SK-N-SH (cell line): ENCODE measurements around the gene YBX2.

Source experiments
- EP300 ChIP-seq, 2 experiments: IDR thresholded peaks; 2 replicates each; pipeline versions ENCODE4 v1.4.0 to v1.6.1; 2012; ENCODE audit warnings: borderline replicate concordance in 1 of 2, low read depth in 1 of 2, low read length in 1 of 2
- NFIC ChIP-seq: IDR thresholded peaks from 2 replicates; pipeline ENCODE4 v1.4.0; 2012; ENCODE audit warnings: borderline replicate concordance
- RAD21 ChIP-seq: IDR thresholded peaks from 2 replicates; pipeline ENCODE4 v1.6.1; 2012; ENCODE audit warnings: mild to moderate bottlenecking, low read length
- RFX5 ChIP-seq: IDR thresholded peaks from 2 replicates; pipeline ENCODE4 v1.6.1; 2012; ENCODE audit warnings: mild to moderate bottlenecking, improper control_type of control experiment, low read length
- SMC3 ChIP-seq: IDR thresholded peaks from 2 replicates; pipeline ENCODE4 v1.6.1; 2012; ENCODE audit warnings: low read depth, low read length, improper control_type of control experiment
- TAF1 ChIP-seq: IDR thresholded peaks from 2 replicates; pipeline ENCODE4 v1.6.1; 2012; ENCODE audit warnings: low read depth, mild to moderate bottlenecking, low read length, moderate library complexity, borderline replicate concordance
- YY1 ChIP-seq: IDR thresholded peaks from 2 replicates; pipeline ENCODE4 v1.4.0; 2012; ENCODE audit warnings: low read depth, mild to moderate bottlenecking
- TF ChIP-seq, protein P1 (sequence below): fragments of 200-600 bp; sonication (generic); IDR thresholded peaks from 2 replicates; pipeline ENCODE4 v1.6.1; 2017; ENCODE audit warnings: antibody characterized with exemption, mild to moderate bottlenecking, moderate library complexity
- TF ChIP-seq, protein P2 (sequence below): IDR thresholded peaks from 2 replicates; pipeline ENCODE4 v1.6.1; 2012; ENCODE audit warnings: mild to moderate bottlenecking, low read depth, low read length, moderate library complexity

DNA sequence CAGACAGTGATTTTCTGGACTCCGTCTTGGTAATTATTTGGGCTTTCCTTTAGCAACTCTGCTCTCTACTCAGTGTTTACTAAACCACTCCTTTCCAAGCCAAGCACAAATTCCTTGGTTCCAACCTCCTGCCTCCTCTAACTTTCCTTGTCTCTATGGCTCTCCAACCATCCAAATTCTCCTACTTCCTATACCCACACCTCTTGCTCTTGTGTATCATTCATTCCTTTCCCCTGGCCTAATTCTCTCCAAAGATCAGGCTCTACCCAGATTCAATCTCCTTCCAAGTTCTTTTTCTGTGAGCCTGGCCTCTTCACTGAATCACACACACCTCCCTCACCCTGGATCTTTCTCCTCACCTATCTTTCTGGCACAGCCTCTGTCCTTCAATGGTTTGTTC is 33.6 kb upstream of the YBX2 start:
- TF ChIP-seq EP300 (IDR thresholded peaks at IDR 0.05; ENCODE audit: borderline replicate concordance in 1 of 2, low read depth in 1 of 2, low read length in 1 of 2), result no peak
- TF ChIP-seq RAD21, result no peak
- TF ChIP-seq, protein P1, sequence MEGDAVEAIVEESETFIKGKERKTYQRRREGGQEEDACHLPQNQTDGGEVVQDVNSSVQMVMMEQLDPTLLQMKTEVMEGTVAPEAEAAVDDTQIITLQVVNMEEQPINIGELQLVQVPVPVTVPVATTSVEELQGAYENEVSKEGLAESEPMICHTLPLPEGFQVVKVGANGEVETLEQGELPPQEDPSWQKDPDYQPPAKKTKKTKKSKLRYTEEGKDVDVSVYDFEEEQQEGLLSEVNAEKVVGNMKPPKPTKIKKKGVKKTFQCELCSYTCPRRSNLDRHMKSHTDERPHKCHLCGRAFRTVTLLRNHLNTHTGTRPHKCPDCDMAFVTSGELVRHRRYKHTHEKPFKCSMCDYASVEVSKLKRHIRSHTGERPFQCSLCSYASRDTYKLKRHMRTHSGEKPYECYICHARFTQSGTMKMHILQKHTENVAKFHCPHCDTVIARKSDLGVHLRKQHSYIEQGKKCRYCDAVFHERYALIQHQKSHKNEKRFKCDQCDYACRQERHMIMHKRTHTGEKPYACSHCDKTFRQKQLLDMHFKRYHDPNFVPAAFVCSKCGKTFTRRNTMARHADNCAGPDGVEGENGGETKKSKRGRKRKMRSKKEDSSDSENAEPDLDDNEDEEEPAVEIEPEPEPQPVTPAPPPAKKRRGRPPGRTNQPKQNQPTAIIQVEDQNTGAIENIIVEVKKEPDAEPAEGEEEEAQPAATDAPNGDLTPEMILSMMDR, result no peak
- no peak for TF ChIP-seq SMC3
- no peak for TF ChIP-seq TAF1
- TF ChIP-seq NFIC, result no peak
- TF ChIP-seq RFX5, result no peak
- TF ChIP-seq, protein P2, sequence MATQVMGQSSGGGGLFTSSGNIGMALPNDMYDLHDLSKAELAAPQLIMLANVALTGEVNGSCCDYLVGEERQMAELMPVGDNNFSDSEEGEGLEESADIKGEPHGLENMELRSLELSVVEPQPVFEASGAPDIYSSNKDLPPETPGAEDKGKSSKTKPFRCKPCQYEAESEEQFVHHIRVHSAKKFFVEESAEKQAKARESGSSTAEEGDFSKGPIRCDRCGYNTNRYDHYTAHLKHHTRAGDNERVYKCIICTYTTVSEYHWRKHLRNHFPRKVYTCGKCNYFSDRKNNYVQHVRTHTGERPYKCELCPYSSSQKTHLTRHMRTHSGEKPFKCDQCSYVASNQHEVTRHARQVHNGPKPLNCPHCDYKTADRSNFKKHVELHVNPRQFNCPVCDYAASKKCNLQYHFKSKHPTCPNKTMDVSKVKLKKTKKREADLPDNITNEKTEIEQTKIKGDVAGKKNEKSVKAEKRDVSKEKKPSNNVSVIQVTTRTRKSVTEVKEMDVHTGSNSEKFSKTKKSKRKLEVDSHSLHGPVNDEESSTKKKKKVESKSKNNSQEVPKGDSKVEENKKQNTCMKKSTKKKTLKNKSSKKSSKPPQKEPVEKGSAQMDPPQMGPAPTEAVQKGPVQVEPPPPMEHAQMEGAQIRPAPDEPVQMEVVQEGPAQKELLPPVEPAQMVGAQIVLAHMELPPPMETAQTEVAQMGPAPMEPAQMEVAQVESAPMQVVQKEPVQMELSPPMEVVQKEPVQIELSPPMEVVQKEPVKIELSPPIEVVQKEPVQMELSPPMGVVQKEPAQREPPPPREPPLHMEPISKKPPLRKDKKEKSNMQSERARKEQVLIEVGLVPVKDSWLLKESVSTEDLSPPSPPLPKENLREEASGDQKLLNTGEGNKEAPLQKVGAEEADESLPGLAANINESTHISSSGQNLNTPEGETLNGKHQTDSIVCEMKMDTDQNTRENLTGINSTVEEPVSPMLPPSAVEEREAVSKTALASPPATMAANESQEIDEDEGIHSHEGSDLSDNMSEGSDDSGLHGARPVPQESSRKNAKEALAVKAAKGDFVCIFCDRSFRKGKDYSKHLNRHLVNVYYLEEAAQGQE, result no peak
- TF ChIP-seq YY1, result no peak
